Tibial nerve (tissue), 3 donors: ENCODE data around the gene SH3BP2.

Experiments
- POLR2A ChIP-seq, 2 donors: fragments of 450-650 bp; IDR thresholded peaks; one replicate each; pipeline ENCODE4 v1.6.1; 2017; ENCODE audit warnings: antibody characterized with exemption in 2 of 2, mild to moderate bottlenecking in 2 of 2, moderate library complexity in 2 of 2
- TF ChIP-seq, protein P1 (sequence below), 5 experiments: fragments of 200-600 bp in 3 of 5; fragments of 450-650 bp in 2 of 5; sonication (generic) in 3 of 5; IDR thresholded peaks; one replicate each; pipeline ENCODE4 v1.5.1; 2016 to 2019; ENCODE audit warnings: antibody characterized with exemption in 5 of 5, mild to moderate bottlenecking in 3 of 5, moderate library complexity in 2 of 5

DNA sequence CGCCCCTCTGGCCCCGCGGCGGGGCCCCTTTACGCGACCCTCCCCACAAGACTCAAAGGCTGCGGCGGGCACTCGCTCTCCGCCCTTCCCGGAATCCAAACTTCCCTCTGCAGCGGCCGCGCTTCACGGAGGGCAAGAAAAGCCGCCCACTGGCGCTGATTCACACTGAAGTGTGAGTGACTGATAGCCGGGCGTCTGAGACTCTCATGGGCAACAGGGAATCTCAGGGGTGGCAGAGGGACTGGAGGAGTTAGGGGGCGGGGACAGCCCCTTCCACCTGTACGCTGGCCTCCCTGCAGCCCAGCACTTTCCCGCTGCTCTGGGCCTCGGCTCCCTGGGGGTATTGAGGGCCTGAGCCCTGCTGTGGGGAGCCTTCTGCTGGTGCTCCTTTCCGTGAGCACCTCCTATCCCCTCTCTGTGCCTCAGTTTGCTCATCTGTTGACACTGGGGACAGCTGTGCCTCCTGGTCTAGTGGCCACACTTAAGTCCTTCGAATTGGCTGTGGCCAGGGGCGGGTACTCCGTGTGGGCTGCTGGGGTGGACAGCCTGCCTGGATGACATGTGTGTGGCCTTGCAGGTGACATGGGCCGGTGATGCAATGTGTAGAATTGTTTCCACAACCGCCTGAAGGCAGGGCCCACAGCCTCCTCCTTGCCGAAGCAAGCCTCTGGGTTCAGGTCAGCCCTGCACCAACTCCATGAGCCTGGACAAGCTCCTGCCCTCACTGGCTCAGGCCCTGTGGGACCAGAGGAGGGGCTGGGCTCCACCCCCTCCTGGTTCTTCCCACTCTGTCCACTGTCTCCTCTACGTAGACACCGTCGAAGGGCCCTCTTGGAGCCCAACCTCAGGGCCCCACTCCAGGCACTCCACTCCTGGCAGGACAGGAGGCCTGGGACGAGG lies 951 bp downstream of the SH3BP2 start:
- no peak for TF ChIP-seq POLR2A (IDR thresholded peaks at IDR 0.05)
- TF ChIP-seq, protein P1, sequence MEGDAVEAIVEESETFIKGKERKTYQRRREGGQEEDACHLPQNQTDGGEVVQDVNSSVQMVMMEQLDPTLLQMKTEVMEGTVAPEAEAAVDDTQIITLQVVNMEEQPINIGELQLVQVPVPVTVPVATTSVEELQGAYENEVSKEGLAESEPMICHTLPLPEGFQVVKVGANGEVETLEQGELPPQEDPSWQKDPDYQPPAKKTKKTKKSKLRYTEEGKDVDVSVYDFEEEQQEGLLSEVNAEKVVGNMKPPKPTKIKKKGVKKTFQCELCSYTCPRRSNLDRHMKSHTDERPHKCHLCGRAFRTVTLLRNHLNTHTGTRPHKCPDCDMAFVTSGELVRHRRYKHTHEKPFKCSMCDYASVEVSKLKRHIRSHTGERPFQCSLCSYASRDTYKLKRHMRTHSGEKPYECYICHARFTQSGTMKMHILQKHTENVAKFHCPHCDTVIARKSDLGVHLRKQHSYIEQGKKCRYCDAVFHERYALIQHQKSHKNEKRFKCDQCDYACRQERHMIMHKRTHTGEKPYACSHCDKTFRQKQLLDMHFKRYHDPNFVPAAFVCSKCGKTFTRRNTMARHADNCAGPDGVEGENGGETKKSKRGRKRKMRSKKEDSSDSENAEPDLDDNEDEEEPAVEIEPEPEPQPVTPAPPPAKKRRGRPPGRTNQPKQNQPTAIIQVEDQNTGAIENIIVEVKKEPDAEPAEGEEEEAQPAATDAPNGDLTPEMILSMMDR (IDR thresholded peaks at IDR 0.05): no peak
